GM19043 (cell line): ENCODE measurements around the gene ERCC6L.
"Not testable (repeated sequence)": the region's sequence is repeated elsewhere in the genome, so short reads cannot be mapped to it uniquely, and the experiment has no call there.

ENCODE experiments used
- ATAC-seq: cut with Tn5 transposase; IDR thresholded peaks from one replicate; pipeline ENCODE4 v1.9.1; 2021; ENCODE audit warnings: low read depth; ENCODE audit not compliant: unreplicated experiment

Gene ERCC6L

GRCh38 chrX:72254816-72255215 lies 16.0 kb upstream of the ERCC6L start:
- ATAC-seq, result no peak

GRCh38 chrX:72253686-72254085 lies 14.9 kb upstream of the ERCC6L start:
- ATAC-seq, result no peak

DNA sequence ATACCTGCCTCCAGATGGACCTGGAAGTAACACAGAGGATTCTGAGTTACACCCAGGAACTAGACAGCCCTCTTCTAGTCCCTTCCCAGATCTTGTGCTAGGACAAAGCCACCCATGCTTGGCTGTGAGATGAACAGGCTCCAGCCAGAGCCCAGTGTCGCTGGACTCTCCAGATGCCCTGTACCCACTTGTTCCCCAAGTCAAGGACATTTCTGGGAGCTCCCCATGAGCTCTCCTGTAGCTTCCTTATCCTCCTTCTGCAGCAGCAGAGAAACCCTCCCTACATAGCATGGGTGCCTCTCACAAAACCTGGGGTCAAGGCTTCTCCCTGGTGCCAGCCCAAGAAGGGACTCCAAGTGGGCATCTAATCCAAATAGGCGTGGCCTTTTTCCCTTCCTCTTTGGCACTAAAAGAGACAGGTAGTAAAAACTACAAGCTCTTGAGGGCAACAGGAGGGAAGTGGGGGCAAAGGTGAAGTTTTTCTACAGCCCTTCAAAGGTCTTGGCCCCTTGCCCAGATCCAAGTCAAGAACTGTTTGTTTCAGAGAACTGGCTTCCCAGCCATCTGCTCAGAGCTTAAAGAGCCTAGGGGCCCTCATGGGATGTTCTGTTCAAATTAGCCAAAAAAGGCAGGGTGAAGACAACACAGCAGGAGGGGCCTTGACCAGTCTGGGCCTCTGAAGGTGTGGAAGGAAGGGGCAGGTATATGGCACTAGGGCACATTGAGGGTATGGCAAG lies 8.5 kb upstream of the ERCC6L start:
- ATAC-seq, result no peak

GRCh38 chrX:72245461-72246089 lies 6.7 kb upstream of the ERCC6L start:
- no peak for ATAC-seq

DNA sequence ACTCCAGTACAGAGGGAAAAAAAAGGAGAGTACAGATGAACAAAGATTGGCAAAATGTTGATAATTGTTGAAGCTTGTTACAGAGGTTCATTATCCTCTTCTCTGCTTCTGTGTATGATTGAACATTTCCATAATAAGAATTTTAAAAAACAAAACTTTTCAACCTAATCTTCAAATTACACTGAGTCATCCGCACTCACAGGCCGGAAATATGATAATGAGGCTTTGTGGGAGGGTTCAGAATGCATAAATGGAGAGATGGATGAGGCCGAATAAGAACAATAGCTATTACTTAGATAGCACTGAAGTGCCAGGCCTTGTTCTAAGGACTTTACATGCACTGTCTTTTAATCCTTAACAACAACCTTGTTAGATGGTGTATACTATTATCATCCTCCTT lies 4.6 kb upstream of the ERCC6L start:
- ATAC-seq, result no peak

DNA sequence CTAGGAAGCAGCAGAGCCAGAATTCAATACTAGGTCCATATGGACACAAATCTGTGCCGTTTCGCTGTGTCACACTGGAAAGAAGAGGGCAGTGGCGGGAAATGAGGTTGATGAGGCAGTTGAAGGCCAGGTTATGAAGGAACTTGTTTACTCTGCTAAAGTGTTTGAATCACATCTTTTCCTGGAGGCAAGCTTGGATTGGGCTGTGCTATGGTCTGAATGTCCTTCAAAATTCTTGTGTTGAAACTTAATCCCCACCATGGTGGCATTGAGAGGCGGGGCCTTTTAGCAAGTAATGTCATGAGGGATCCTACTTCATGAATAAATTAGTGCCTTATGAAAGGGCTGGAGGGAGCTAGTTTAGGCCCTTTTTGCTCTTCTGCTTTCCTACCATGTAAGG lies 2.1 kb upstream of the ERCC6L start:
- ATAC-seq, result no peak

DNA sequence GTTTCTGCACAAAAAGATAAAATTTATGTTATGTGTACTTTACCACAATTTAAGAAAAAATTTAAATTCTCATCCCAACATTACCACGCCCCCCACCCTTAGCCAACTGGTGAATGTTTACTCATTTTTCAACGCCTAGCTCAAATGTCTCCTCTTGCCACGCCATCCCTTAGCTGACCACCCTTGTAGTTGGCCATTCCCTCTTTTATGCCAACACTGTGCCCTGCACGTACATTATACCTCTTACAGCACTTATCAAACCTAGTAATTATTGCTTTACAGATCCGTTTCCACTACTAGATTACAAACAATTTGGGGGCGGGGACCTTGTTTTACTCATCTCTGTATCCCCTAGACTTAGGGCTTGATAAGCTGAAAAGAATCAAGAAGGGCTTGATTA lies 644 bp downstream of the ERCC6L start:
- no peak for ATAC-seq

GRCh38 chrX:72236841-72237240 lies 2.0 kb downstream of the ERCC6L start:
- ATAC-seq, result no peak

DNA sequence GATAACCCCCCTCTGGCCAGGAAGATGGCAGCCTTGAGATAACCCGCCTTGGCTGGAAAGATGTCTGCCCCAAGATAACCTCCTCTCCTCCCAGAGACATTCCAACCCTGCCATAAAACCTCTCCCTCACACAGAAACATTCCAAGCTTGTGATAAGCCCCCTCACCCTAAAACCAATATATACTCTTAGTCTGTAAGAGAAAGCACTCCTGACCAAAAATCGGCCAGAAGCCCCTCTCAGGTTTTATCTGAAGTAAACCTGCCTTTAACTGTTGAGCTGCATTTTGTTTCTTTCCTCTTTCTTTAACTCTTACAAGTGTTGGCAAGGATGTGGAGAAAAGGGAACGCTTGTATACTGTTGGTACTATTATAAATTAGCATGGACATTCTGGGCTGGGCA lies 8.5 kb downstream of the ERCC6L start:
- ATAC-seq, result no peak

DNA sequence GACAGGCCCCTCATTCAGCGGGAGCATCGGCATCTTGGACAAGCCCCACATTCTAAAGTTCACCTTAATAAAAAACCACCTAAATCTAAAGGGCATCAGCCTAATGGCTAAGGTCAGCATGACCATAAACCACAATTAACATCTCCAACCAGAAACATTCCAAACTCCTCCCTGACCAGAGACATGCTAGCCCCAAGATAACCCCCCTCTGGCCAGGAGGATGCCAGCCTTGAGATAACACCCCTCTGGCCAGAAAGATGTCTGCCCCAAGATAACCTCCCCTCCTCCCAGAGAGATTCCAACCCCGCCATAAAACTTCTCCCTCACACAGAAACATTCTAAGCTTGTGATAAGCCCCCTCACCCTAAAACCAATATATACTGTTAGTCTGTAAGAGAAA lies 18.5 kb downstream of the ERCC6L start:
- ATAC-seq, result not testable (repeated sequence)

DNA sequence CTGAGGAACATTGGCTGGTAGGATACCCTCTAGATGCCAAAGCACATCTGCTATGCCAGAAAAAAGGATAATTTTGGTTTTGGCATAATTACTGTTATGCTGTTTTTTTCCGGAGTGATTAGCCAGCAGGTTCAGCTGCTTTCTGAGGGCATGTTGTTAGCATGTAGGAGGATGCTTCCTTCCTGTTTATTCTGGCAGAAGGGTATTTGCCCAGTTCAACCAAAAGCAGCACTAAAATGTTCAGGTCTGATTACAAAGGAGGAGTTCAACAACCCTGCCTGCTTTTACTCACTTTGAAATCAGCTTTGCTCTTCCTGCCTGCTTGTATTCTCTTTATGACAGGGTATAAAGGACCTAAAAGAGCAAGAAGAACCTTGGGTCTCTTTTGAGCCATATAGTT lies 21.9 kb downstream of the ERCC6L start:
- no peak for ATAC-seq

- no peak for ATAC-seq
Observed at GRCh38 chrX:72208126-72208800, 30.6 kb downstream of the ERCC6L start.

GRCh38 chrX:72207366-72207765 lies 31.5 kb downstream of the ERCC6L start:
- ATAC-seq, result no peak

DNA sequence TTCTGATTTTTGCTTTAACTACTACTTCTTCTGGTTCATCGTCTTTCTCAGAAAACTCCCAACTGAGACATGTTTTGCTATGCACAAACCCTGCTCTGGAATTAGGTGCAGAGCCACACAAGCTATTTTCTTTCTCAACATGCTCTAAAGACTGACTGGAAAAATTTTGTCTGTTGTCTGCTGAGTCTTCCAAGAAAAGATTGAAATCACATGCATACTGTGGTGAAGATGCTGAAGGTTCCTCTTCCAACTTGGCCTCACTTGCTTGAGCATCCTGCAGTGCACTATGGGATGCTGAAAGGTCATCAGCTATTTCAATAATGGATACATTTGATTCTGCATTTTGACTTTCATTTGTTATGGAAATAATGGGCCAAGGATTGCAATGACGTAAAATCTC lies 33.1 kb downstream of the ERCC6L start:
- ATAC-seq, result no peak

DNA sequence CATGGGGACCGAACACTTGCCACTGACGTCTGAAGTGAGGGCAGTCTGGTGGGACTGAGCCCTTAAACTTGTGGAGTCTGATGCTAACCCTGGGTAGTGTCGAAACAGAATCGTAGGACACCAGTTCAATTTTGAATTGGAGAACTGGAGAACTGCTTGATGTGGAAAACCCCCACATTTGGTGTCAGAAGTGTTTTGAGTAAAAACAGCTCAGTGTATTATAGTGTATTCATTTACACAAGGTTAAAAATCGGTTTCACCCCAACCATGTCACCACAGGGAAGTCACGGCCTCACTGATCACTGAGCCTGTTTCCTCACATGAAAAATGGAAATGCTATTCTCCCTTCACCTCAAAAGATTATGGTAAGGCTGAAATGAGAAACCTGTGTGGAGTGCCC lies 35.4 kb downstream of the ERCC6L start:
- ATAC-seq, result no peak

- ATAC-seq, result no peak
Observed at GRCh38 chrX:72202792-72203401, 35.9 kb downstream of the ERCC6L start.

DNA sequence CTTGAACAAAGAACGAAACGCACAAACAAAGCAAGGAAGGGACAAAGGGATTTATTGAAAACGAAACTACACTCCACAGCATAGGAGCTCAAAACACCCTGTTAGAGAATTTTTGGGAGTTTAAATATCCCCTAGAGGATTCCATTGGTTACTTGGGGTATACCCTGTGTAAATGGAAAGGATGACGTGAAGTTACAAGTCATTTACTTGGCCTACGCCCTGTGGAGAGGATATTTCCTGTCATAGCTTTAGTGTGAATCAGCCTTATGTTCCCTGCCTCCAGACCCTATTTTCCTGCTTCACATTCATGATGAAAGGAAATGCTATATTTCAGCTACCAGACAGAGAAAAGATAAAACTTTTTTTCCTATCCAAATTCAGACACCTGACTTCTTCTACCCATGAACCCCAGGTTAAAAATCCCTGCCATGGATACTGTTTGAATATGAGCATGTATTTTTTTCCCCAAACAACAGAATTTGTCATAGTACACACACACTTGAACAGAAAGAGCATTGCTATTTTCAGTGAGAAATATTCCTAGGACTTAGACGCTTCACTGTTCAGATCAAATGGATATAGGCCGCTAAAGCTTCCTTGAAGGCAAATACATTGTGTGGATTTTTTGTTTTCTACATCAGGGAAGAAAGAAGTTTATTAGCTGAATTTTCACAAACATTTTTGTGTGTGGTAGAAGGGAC lies 36.8 kb downstream of the ERCC6L start:
- no peak for ATAC-seq

DNA sequence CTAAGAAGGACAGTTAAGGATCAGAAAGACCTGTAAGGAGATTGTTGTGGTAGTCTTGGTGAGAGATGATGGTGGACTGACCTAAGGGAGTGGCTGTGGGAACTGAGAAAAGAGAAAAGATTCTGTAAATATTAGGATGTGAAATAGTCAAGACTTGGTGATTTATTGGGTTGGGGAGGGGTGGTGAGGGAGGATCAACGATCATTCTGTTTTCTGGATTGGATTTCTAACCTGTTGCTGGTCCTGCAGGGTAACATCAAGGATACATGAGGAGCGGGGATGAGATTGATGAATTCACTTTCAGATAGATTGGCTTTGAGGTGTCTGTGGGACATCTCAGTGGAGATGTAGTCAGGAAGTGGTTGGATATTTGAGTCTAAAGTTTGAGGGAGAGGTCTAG lies 55.9 kb downstream of the ERCC6L start:
- ATAC-seq, result no peak

DNA sequence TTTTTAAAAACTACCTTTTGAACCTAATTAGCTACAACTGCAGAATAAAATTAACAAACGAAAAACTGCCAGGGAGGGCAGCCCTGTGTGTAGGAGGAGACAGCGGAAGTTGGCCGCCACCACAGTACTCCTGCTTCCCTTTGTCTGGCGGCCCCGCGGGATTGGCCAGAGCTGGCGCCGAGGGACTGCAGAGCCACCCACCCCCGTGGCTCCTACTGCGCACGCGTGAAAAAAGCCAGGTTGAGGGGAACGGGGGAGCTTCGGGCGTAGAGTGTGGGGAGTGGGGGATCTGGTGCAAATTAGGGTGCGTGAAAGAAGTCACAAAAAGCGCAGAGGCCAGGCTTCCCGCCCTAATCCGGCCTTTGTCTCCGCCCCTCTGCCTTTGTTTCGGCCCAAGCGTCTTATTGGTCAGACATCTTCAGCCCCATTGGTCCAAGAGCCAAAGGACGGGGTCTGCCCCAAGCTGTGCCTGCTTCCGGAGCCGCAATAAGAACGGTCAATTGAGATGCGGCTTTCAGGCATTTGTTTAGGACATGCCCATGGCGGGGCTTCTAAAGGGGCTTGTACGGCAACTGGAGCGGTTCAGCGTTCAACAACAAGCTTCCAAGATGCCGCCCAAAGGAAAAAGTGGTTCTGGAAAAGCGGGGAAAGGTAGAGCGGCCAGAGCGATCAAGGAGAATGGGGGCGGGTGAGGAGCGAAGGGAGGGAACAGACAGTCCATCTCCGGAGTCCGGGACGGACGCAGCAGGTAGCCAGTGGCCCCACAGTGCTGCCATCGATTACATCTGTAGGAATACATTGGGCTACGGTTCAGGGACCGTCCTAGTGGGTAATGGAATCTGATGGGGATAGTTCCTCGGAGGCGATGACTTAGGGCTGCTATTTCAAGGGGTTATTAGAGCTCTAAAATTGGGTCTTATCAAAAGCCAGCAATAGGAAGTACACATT lies 57.4 kb downstream of the ERCC6L start, which contains the start of gene PIN4:
PIN4 (plus strand) TSS at position 580 of the 948 bp plus-strand sequence; CDS start at position 609, 29 bp downstream.
- ATAC-seq, result peak; percentile 92

GRCh38 chrX:72180539-72180938 lies 58.3 kb downstream of the ERCC6L start:
- no peak for ATAC-seq
